ENCODE measurements around the gene FIGNL1. TPM values are rescaled to one million over a fixed set of nuclear protein-coding genes. Genes with fewer than 3 reads are reported as not detected.

FIGNL1 gene
- total RNA-seq, 1 experiment from 2014 or later = 25.7 TPM

GRCh38 chr7:50399206-50399605, 50.9 kb downstream of the FIGNL1 start:
- CTCF ChIA-PET = no interaction called here
- Histone ChIP-seq H4K20me1 (ENCODE audit: insufficient read depth) (no peaks in the 10 kb centered on the region), H2AFZ (no peak overlapping the region), H3K4me3 (no peak overlapping the region), H3K79me2 (ENCODE audit: low read depth) (no peaks in the 10 kb centered on the region), H3K27ac (no peak overlapping the region), H3K9me2 (ENCODE audit: insufficient read depth) (no peaks in the 10 kb centered on the region), H3K9me3 (ENCODE audit: insufficient read depth, low read depth) (no peaks in the 10 kb centered on the region), H3K4me1 (replicated peaks; ENCODE audit: insufficient read depth) (no peaks in the 10 kb centered on the region), H3K4me2 (no peak overlapping the region), H3K27me3 (ENCODE audit: insufficient read depth, low read depth) (peaks cover 92% of the 10 kb centered on the region), H3K36me3 (ENCODE audit: low read depth) (no peaks in the 10 kb centered on the region), H3F3A (ENCODE audit: insufficient read depth, low read depth) (no peaks in the 10 kb centered on the region)
- TF ChIP-seq EZH2 (IDR thresholded peaks at IDR 0.05; ENCODE audit: low read depth) = no peak
- TF ChIP-seq, protein P1, sequence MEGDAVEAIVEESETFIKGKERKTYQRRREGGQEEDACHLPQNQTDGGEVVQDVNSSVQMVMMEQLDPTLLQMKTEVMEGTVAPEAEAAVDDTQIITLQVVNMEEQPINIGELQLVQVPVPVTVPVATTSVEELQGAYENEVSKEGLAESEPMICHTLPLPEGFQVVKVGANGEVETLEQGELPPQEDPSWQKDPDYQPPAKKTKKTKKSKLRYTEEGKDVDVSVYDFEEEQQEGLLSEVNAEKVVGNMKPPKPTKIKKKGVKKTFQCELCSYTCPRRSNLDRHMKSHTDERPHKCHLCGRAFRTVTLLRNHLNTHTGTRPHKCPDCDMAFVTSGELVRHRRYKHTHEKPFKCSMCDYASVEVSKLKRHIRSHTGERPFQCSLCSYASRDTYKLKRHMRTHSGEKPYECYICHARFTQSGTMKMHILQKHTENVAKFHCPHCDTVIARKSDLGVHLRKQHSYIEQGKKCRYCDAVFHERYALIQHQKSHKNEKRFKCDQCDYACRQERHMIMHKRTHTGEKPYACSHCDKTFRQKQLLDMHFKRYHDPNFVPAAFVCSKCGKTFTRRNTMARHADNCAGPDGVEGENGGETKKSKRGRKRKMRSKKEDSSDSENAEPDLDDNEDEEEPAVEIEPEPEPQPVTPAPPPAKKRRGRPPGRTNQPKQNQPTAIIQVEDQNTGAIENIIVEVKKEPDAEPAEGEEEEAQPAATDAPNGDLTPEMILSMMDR (conservative IDR thresholded peaks at IDR 0.05) = no peak
- no TSS peak for BruUV-seq (replicated peaks)
- DNase-seq = no peak
- intact Hi-C loops (cut with micrococcal nuclease; ENCODE audit: unreplicated experiment) = no loop called here
- POLR2A ChIA-PET (ENCODE audit: unreplicated experiment) = no interaction called here

DNA sequence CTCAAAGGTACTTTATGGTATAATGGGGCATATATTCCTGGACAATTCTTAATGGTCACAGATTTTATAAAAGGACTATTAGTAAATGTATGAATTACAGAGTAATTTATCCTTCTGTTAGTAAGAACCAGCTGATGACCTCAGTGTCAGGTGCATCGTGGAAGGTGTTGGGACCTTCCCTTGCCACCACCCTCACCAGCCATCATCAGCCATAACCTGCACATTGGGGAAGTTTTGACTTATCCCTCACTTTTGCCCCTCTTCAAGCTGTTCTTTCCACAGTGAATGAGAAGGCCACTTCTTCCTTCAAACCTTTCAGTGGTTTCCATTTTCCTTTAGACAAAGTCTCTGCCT, 52.2 kb downstream of the FIGNL1 start:
- Histone ChIP-seq H3F3A (ENCODE audit: insufficient read depth, low read depth) (no peaks in the 10 kb centered on the region), H3K36me3 (ENCODE audit: low read depth) (no peaks in the 10 kb centered on the region), H3K9me2 (ENCODE audit: insufficient read depth) (no peaks in the 10 kb centered on the region), H4K20me1 (ENCODE audit: insufficient read depth) (no peaks in the 10 kb centered on the region), H3K79me2 (ENCODE audit: low read depth) (no peaks in the 10 kb centered on the region), H3K9me3 (ENCODE audit: insufficient read depth, low read depth) (no peaks in the 10 kb centered on the region), H3K27me3 (ENCODE audit: insufficient read depth, low read depth) (peaks cover 92% of the 10 kb centered on the region), H3K4me3 (no peak overlapping the region), H3K4me2 (no peak overlapping the region), H3K4me1 (replicated peaks; ENCODE audit: insufficient read depth) (no peaks in the 10 kb centered on the region), H3K27ac (no peak overlapping the region), H2AFZ (no peak overlapping the region)
- DNase-seq = no peak
- ChIA-PET POLR2A (ENCODE audit: unreplicated experiment) (no interaction called here), CTCF (no interaction called here)
- intact Hi-C loops (cut with micrococcal nuclease; ENCODE audit: unreplicated experiment) = no loop called here
- TF ChIP-seq, protein P1 (conservative IDR thresholded peaks at IDR 0.05) = no peak
- TF ChIP-seq EZH2 (IDR thresholded peaks at IDR 0.05; ENCODE audit: low read depth) = no peak
- BruUV-seq (replicated peaks) = no TSS peak

DNA sequence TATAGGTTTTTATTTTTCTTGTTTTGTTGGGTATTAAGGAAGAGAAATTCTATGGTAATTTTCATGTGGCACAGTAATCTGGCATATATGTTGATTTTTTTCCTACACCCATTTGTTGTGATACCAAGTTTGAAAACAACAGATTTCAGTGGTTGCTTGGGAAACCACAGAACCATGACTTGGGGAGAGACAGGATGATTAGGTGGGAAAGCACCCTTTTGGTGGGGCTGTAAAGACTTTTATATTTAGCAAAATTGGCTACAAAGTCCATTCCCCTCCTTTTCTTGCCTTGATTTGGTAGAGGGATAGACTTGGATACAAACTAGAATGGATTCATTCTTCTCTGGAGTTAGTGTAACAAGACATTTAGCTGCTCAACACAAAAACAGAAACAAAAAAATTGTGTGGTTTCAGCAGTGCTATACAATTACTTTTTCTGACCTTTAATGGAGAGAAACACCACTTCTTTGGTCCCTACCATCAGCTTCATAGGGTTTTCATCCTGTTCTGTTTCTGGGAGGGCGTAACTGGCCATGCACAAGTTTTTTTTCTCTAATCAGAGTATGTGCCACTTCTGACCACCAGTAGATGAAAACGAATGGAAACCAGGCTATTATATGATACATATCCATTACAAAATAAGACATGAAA, 52.7 kb downstream of the FIGNL1 start:
- no TSS peak for BruUV-seq (replicated peaks)

More for the DNA sequence above, 52.7 kb downstream of the FIGNL1 start:
- no peaks in the 10 kb centered on the region for H3F3A ChIP-seq (ENCODE audit: insufficient read depth, low read depth)
- H4K20me1 ChIP-seq (ENCODE audit: insufficient read depth) = no peaks in the 10 kb centered on the region
- no peak overlapping the region for H3K4me3 ChIP-seq
- H3K9me3 ChIP-seq (ENCODE audit: insufficient read depth, low read depth) = no peaks in the 10 kb centered on the region
- CTCF ChIA-PET = no interaction called here
- no peak for DNase-seq
- peaks cover 92% of the 10 kb centered on the region for H3K27me3 ChIP-seq (ENCODE audit: insufficient read depth, low read depth)
- no peaks in the 10 kb centered on the region for H3K36me3 ChIP-seq (ENCODE audit: low read depth)
- POLR2A ChIA-PET (ENCODE audit: unreplicated experiment) = no interaction called here
- intact Hi-C loops (cut with micrococcal nuclease; ENCODE audit: unreplicated experiment) = no loop called here
- H3K4me1 ChIP-seq (replicated peaks; ENCODE audit: insufficient read depth) = no peaks in the 10 kb centered on the region
- H3K9me2 ChIP-seq (ENCODE audit: insufficient read depth) = no peaks in the 10 kb centered on the region
- TF ChIP-seq, protein P1 (conservative IDR thresholded peaks at IDR 0.05) = no peak
- no peak for TF ChIP-seq EZH2 (IDR thresholded peaks at IDR 0.05; ENCODE audit: low read depth)
- H3K27ac ChIP-seq = no peak overlapping the region
- H2AFZ ChIP-seq = no peak overlapping the region
- H3K4me2 ChIP-seq = no peak overlapping the region
- no peaks in the 10 kb centered on the region for H3K79me2 ChIP-seq (ENCODE audit: low read depth)

Measured in PC-9 (cell line).